SK-N-MC (cell line): ENCODE results near the gene DEF6.
"Not testable (repeated sequence)": the region's sequence is repeated elsewhere in the genome, so short reads cannot be mapped to it uniquely, and the experiment has no call there.

Experiments
- DNase-seq: peaks from one replicate; pipeline ENCODE4 v3.0.0-alpha.2; 2011; ENCODE audit warnings: low read depth, low spot score
- H3K27ac ChIP-seq: fragments of 200-600 bp; sonication (generic); 2 replicates; pipeline ENCODE4 v1.5.1; 2016; ENCODE audit warnings: mixed run types
- H3K36me3 ChIP-seq: fragments of 200-600 bp; sonication (generic); 2 replicates; pipeline ENCODE4 v1.6.1; 2017; ENCODE audit warnings: antibody characterized with exemption, low read length, mixed read lengths; ENCODE audit not compliant: insufficient read depth
- H3K4me3 ChIP-seq: fragments of 200-600 bp; sonication (generic); 2 replicates; pipeline ENCODE4 v1.5.1; 2016
- H3K9ac ChIP-seq: fragments of 200-600 bp; sonication (generic); 2 replicates; pipeline ENCODE4 v1.8.0; 2017; ENCODE audit warnings: mixed run types, mixed read lengths; ENCODE audit not compliant: insufficient read length
- H3K9me3 ChIP-seq: fragments of 200-600 bp; sonication (generic); 2 replicates; pipeline ENCODE4 v1.6.1; 2017; ENCODE audit warnings: low read depth, mild to moderate bottlenecking, antibody characterized with exemption, low read length, moderate library complexity, mixed read lengths
- EZH2 ChIP-seq: fragments of 200-600 bp; sonication (generic); IDR thresholded peaks from one replicate; pipeline ENCODE4 v1.6.1; 2017; ENCODE audit warnings: antibody characterized with exemption
- FOXP2 ChIP-seq: optimal IDR thresholded peaks from 2 replicates; pipeline ENCODE3; 2011; ENCODE audit warnings: mild to moderate bottlenecking, moderate library complexity; ENCODE audit not compliant: insufficient read depth; ENCODE audit errors: extremely low read length, control extremely low read depth
- POLR2AphosphoS5 ChIP-seq: IDR thresholded peaks from 2 replicates; pipeline ENCODE4 v1.6.1; 2012; ENCODE audit warnings: mild to moderate bottlenecking, low read depth, low read length, borderline replicate concordance

The DEF6 gene

DNA sequence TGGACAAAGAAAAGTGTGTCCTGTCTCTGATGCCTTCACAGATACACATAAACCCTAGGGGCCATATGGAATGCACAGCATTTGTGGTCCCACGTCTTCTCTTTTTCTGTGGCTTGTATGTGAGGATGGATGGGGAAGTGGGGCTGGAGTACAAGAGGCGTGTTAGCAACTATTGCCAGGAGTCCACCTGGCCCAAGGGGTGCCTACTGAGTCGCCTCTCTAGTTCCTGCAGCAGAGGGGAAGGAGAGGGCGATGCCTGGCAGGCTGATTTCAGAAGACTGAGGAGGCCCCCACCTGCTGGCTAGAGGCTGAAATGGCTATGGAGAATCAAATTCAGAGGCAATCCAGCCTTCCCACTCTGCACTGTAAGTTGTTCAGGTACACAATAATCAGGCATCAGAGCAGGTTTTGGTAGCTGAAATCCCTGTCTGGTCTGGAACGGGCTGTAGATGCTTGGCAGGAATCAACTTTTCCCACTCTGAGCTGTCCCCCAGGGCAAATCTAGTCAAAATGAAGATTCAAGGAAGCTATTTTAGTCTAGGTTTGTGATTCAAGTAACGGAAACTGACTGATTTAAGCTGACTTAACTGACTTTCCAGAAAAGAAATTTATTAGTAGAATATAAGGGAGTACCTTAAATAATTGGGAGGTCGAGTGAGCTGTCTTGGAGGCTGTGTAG is 29.9 kb downstream of the DEF6 start:
- no peak for TF ChIP-seq EZH2
- no peak for TF ChIP-seq FOXP2
- no peak for TF ChIP-seq POLR2AphosphoS5
- Histone ChIP-seq H3K4me3 (no peak overlapping the region), H3K27ac (no peak overlapping the region), H3K9ac (no peak overlapping the region), H3K9me3 (no peaks in the 10 kb centered on the region), H3K36me3 (no peaks in the 10 kb centered on the region)
- no peak for DNase-seq

DNA sequence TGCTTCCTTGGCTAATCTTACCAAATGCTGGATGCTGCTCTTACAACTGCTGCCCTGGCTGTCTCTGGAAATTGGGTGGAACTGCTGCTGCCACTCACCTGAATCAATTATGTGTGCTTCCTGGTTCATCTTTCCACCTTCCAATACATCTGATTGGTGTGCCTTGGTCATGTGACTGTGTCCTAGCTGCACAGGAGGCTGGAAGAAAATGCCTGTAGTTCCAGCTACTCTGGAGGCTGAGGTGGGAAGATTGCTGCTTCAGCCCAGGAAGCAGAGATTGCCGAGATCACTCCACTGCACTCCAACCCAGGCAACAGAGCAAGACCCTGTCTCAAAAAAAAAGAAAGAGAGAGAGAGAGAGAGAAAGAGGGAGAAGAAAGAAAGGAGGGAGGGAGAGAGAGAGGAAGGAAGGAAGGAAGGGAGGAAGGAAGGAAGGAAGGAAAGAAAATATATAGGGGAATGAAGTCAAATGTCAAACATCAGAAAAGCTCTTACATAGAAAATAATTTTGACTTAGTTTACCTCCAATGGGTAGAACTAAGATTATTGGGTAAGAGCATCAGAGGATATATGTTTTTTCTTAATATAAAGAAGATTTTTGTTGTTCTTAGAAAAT is 30.6 kb downstream of the DEF6 start:
- no peaks in the 10 kb centered on the region for H3K9me3 ChIP-seq
- H3K9ac ChIP-seq, result no peak overlapping the region
- H3K36me3 ChIP-seq, result no peaks in the 10 kb centered on the region
- H3K27ac ChIP-seq, result no peak overlapping the region
- DNase-seq, result no peak
- H3K4me3 ChIP-seq, result no peak overlapping the region
- TF ChIP-seq FOXP2, result no peak
- no peak for TF ChIP-seq EZH2
- TF ChIP-seq POLR2AphosphoS5, result no peak

DNA sequence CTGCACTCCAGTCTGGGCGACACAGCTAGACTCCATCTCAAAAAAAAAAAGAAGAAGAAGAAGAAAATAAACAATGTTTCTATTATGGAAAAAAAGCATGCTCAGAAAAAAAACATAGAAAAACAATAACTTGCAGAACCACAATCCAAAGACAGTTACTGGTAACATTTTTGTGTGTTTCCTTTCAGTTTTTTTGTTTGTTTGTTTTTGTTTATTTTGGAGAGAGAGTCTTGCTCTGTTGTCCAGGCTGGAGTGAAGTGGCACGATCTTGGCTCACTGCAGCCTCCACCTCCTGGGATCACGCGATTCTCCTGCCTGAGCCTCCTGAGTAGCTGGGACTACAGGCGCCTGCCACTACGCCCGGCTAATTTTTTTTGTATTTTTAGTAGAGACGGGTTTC is 31.3 kb downstream of the DEF6 start:
- DNase-seq, H3K9me3 ChIP-seq, H3K36me3 ChIP-seq, H3K27ac ChIP-seq, H3K9ac ChIP-seq, H3K4me3 ChIP-seq: not testable (repeated sequence)

DNA sequence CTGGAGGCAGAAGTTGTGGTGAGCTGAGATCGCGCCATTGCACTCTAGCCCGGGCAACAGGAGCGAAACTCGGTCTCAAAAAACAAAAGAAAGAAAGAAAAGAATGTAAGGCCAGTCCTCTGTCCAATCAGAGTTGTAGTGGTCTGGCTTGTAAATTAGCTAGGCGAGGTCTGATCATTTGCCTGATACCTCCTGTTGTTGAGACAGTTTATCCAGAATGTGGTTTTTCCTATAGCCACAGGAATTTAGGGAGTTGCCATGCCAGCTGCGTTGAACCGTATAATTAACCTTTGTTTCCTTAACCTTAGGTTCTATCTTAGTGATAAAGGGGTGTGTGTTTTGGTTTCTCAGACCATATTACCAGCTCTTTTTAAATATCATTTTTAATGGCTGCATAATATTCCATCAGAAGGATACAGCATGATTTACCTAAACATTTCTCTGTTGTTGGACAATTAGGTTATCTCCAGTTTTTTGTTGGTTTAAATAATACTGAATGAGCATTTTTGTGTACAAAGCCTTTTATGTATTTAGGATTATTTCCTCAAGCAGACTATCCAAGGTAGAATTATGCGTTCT is 33.0 kb downstream of the DEF6 start:
- Histone ChIP-seq H3K27ac (no peak overlapping the region), H3K9me3 (no peaks in the 10 kb centered on the region), H3K9ac (no peak overlapping the region), H3K4me3 (no peak overlapping the region), H3K36me3 (no peaks in the 10 kb centered on the region)
- DNase-seq, result no peak
- TF ChIP-seq FOXP2 (no peak), EZH2 (no peak), POLR2AphosphoS5 (no peak)

DNA sequence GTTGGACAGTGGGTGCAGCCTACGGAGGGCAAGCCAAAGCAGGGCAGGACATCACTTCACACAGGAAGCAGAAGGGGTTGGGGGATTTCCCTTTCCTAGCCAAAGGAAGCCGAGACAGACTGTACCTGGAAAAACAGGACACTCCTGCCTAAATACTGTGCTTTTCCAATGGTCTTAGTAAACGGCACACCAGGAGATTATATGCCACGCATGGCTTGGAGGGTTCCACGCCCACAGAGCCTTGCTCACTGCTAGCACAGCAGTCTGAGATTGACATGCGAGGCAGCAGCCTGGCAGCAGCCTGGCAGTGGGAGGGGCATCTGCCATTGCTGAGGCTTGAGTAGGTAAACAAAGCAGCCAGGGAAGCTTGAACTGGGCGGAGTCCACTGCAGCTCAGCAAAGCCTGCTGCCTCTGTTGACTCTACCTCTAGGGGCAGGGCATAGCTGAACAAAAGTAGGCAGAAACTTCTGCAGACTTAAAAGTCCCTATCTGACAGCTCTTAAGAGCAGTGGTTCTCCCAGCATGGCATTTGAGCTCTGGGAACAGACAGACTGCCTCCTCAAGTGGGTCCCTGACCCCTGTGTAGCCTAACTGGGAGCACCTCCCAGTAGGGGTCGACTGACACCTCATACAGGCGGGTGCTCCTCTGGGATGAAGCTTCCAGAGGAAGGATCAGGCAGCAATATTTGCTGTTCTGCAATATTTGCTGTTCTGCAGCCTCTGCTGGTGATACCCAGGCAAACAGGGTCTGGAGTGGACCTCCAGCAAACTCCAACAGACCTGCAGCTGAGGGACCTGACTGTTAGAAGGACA is 34.7 kb downstream of the DEF6 start:
- not testable (repeated sequence) for H3K9ac ChIP-seq, DNase-seq, H3K36me3 ChIP-seq, H3K4me3 ChIP-seq, H3K27ac ChIP-seq, H3K9me3 ChIP-seq

DNA sequence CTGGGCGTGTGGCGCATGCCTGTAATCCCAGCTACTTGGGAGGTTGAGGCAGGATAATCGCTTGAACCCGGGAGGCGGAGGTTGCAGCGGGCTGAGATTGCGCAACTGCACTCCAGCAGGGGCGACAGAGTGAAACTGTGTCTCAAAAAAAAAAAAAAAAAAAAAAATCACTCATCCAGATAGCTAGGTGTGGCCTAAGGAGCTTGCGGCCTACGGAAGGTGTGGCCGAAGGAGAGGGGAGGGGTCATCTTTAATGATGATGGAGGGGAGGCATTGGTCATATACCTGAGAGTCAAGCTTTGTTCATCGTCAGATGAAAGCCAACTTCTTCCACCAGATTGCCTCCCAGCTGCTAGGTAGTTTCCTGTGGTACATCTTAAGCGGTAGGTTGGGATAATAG is 43.9 kb downstream of the DEF6 start:
- H3K36me3 ChIP-seq, result no peaks in the 10 kb centered on the region
- no peak for TF ChIP-seq POLR2AphosphoS5
- no peak for DNase-seq
- H3K9ac ChIP-seq, result no peak overlapping the region
- H3K27ac ChIP-seq, result no peak overlapping the region
- H3K4me3 ChIP-seq, result no peak overlapping the region
- H3K9me3 ChIP-seq, result no peaks in the 10 kb centered on the region

DNA sequence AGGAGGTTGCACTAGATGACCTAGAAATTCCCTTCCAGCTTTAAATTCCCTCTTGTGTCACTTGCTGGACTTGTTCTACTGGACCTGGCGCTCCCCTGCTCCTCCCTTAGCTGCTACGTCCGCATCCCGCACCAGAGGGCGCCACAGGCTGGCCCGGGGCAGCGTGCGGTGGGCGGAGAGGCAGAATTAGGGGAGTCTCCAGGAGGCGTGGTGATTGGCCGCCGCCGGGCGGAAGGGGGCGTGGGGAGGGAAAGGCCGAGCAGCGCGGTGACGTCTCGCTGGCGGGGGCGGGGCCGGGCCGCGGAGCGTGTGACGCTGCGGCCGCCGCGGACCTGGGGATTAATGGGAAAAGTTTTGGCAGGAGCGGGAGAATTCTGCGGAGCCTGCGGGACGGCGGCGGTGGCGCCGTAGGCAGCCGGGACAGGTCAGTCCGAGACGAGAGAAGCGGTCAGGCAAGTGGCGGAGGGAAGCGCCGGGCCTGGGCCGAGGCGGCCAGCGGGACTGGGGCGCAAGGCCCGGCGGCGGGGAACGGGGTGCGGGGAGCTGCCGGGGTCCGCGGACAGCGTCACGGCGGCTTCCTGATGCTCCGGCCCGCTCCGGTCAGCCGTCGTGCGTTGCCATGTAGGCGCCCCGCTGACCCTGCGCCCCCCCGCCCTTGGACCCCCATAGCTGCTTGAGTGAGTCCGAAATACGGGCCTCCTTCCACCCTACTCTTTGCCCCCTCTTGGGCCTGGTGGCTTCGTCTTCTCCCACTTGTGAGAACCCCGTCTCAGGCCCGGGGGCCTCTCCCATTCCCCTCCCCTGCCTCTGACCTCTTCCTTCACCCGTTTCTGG is 44.9 kb downstream of the DEF6 start, which contains the start of gene PPARD:
PPARD (plus strand) TSS at position 301 of the 834 bp plus-strand sequence. CDS start 68,530 bp downstream, outside the sequence.
- no peak within 1 kb of the TSS for H3K27ac ChIP-seq
- no peaks in the 10 kb centered on the region for H3K9me3 ChIP-seq
- DNase-seq, result peak; percentile 59
- no peaks in the 10 kb centered on the region for H3K36me3 ChIP-seq
- H3K4me3 ChIP-seq, result peak within 1 kb of the TSS; percentile 87
- TF ChIP-seq POLR2AphosphoS5 (peak; percentile 78; the same call in 1 of the 2 replicates), FOXP2 (peak; percentile 75), EZH2 (no peak)
- H3K9ac ChIP-seq, result peak within 1 kb of the TSS; percentile 73
